HEK293T (cell line): ENCODE measurements around the gene ITPA.

Source experiments
- ARNT ChIP-seq: fragments of 450-650 bp; IDR thresholded peaks from 2 replicates; pipeline ENCODE4 v1.6.1; 2017; ENCODE audit warnings: mild to moderate bottlenecking
- BHLHE40 ChIP-seq: fragments of 450-650 bp; IDR thresholded peaks from 2 replicates; pipeline ENCODE4 v1.6.1; 2016; ENCODE audit warnings: mild to moderate bottlenecking, moderate library complexity, borderline replicate concordance
- FOXA1 ChIP-seq: fragments of 450-650 bp; IDR thresholded peaks from 2 replicates; pipeline ENCODE4 v1.6.1; 2016; ENCODE audit warnings: mild to moderate bottlenecking
- FOXM1 ChIP-seq: fragments of 450-650 bp; IDR thresholded peaks from 2 replicates; pipeline ENCODE4 v1.6.1; 2017; ENCODE audit warnings: mild to moderate bottlenecking, borderline replicate concordance
- PKNOX1 ChIP-seq: fragments of 450-650 bp; IDR thresholded peaks from 2 replicates; pipeline ENCODE4 v1.6.1; 2016
- SP1 ChIP-seq: fragments of 450-650 bp; IDR thresholded peaks from 2 replicates; pipeline ENCODE4 v1.6.1; 2017
- SUZ12 ChIP-seq: fragments of 450-650 bp; IDR thresholded peaks from 2 replicates; pipeline ENCODE4 v1.6.1; 2016; ENCODE audit warnings: mild to moderate bottlenecking

GRCh38 chr20:3161316-3162079 lies 47.8 kb upstream of the ITPA start:
- no peak for TF ChIP-seq FOXM1
- TF ChIP-seq PKNOX1, result no peak
- no peak for TF ChIP-seq ARNT
- TF ChIP-seq FOXA1, result no peak
- TF ChIP-seq SUZ12, result no peak
- no peak for TF ChIP-seq BHLHE40
- no peak for TF ChIP-seq SP1
